K562 (cell line): ENCODE measurements around the gene ASPRV1. TPM values are rescaled to one million over a fixed set of nuclear protein-coding genes. Genes with fewer than 3 reads are reported as not detected.

Experiments used
- BACH1 ChIP-seq: fragments of 200-800 bp; sonication (Bioruptor generic); IDR thresholded peaks from 2 replicates; pipeline ENCODE4 v1.6.1; 2016; ENCODE audit warnings: missing genetic modification characterization, missing compliant biosample characterization
- HDAC3 ChIP-seq: fragments of 450-650 bp; IDR thresholded peaks from 2 replicates; pipeline ENCODE4 v1.6.1; 2018; ENCODE audit warnings: borderline replicate concordance, mild to moderate bottlenecking, moderate library complexity; ENCODE audit not compliant: partially characterized antibody
- KDM2B ChIP-seq: fragments of 250-450 bp; sonication (Bioruptor Pico); IDR thresholded peaks from 2 replicates; pipeline ENCODE4 v1.8.0; 2021; ENCODE audit warnings: mild to moderate bottlenecking, moderate library complexity
- POLR2AphosphoS2 ChIP-seq: IDR thresholded peaks from 2 replicates; pipeline ENCODE4 v1.6.1; 2012; ENCODE audit warnings: low read length, improper control_type of control experiment
- TAL1 ChIP-seq: fragments of 450-650 bp; IDR thresholded peaks from 2 replicates; pipeline ENCODE4 v1.6.1; 2016; ENCODE audit warnings: mild to moderate bottlenecking
- ZNF239 ChIP-seq: fragments of 250-450 bp; sonication (Bioruptor Pico); IDR thresholded peaks from 2 replicates; pipeline ENCODE4 v1.4.0; 2020; ENCODE audit warnings: mild to moderate bottlenecking
- polyA plus RNA-seq, 8 experiments: library from polyadenylated mRNA; depleted of rRNA in 4 of 8; stranded (reverse) in 5 of 8; unstranded in 3 of 8; fragments of >200 nt; fragmentation: Nextera tagmentation in 2 of 8; fragmentation: Illumina TruSeq in 1 of 8; extraction: Ambion mirVana in 2 of 8; extraction: Trizol in 1 of 8; gene quantifications; 2 replicates each; pipeline versions ENCODE4 v1.2.1 to v1.2.3, GENCODE V29; 2011 to 2014; ENCODE audit warnings: inconsistent platforms in 1 of 8, missing spikeins in 1 of 8
- total RNA-seq, 7 experiments: library from RNA; depleted of rRNA in 6 of 7; stranded (reverse); fragments of >200 nt in 6 of 7; fragmentation: Illumina TruSeq in 2 of 7; extraction: Trizol in 2 of 7; gene quantifications; 2 replicates each; pipeline versions ENCODE4 v1.2.1 to v1.2.3, GENCODE V29; 2011 to 2021; ENCODE audit warnings: low replicate concordance in 1 of 7
- TF ChIP-seq, protein P1 (sequence below): fragments of 450-650 bp; formaldehyde crosslinking; IDR thresholded peaks from 2 replicates; pipeline ENCODE4 v1.4.0; 2020; ENCODE audit warnings: mild to moderate bottlenecking, moderate library complexity

The ASPRV1 gene
- total and polyA plus RNA-seq, 9 of the 15 experiments (the other 6 are each of a cell fraction or from before 2014, with no cell fraction given), result 0.17 to 0.72 (median 0.47) TPM; not detected in 1

GRCh38 chr2:69914164-69914949 lies 47.1 kb downstream of the ASPRV1 start (continued):
- peak; percentile 37 for TF ChIP-seq ZNF239 (CRISPR knock-in tag)
- TF ChIP-seq, protein P1, sequence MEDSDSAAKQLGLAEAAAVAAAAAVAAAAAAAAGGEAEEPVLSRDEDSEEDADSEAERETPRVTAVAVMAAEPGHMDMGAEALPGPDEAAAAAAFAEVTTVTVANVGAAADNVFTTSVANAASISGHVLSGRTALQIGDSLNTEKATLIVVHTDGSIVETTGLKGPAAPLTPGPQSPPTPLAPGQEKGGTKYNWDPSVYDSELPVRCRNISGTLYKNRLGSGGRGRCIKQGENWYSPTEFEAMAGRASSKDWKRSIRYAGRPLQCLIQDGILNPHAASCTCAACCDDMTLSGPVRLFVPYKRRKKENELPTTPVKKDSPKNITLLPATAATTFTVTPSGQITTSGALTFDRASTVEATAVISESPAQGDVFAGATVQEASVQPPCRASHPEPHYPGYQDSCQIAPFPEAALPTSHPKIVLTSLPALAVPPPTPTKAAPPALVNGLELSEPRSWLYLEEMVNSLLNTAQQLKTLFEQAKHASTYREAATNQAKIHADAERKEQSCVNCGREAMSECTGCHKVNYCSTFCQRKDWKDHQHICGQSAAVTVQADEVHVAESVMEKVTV (CRISPR knock-in tag), result no peak
- peak; percentile 89; the same call in 1 of the 2 replicates for TF ChIP-seq POLR2AphosphoS2
- TF ChIP-seq TAL1, result no peak
- peak; percentile 76; the same call in 1 of the 2 replicates for TF ChIP-seq BACH1 (tag)
- TF ChIP-seq KDM2B (CRISPR knock-in tag), result peak; percentile 88; the same call in 1 of the 2 replicates
- no peak for TF ChIP-seq HDAC3
